COR-L47 (cell line): Measurements from ENCODE around the gene PPIP5K2.

Source experiments
- DNase-seq: peaks from one replicate; lab custom pipeline; 2025; lab: John Stamatoyannopoulos, UW

PPIP5K2 gene

DNA sequence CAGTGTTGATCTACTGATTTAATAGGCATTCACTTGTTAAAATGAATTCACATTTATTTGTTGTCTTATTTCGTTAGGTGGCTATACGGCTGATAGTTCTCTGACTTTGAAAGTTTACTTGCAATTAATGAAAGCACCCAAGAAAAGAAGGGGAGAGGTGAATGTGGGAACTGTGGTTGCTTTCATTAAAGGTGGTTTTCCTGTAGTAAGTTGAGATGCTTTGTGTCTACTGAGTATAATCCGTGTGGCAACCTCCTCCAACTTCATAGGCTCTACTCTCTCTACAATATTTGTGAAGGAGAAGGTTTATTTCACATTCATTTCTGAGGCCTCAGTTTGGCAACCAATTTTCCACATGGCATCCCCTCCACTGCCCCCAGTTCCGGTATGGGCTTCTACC is 125.7 kb downstream of the PPIP5K2 start:
- DNase-seq, result no peak

DNA sequence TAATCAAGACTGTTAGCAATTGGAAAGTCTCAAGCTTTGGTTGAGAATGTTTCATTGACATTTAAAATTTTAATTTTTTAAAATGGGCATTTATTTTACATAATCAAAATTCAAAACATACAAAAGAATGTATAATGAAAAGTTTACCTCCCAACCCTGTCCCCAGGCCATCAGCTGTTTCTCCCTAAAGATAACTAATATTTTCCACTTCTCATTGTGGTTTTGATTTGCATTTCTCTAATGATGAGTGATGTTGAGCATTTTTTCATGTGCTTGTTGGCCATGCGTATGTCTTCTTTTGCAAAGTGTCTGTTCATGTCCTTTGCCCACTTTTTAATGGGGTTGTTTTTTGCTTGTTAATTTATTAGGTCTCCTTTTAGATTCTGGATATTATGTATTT is 127.0 kb downstream of the PPIP5K2 start:
- no peak for DNase-seq

DNA sequence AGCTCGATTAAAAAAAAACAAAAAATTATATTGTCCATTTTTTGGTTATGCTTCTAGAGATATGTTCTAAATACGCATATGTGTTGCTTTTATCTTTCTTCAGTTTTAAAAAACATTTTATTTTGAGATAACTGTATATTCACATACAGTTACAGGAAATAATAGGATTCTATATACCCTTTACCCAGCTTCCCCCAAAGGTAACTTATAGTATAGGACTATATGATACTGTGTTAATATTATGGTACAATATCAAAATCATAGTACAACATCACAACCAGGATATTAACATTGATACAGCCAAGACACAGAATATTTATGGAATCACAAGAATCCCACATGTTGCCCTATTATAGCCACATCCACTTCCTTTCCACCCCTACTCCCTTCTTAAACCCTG is 129.0 kb downstream of the PPIP5K2 start:
- no peak for DNase-seq

DNA sequence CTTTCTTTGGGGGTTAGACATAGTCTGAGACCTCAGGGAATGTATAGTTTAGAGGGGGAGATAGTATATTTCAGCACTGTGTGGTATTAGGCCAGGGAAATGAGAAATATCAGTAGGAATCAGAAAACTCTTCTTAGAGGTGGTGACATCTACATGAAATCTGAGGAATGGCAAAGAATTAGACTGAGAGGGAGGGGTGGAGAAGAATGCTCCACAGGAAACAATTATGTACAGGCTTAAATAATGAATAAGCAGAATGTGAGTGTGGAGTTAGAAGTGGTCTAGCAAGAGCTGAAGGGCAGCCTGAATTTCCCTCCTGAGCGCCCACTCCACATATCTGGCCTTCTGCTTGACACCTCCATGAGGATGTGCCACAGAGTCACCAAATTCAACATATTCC is 134.8 kb downstream of the PPIP5K2 start:
- no peak for DNase-seq

DNA sequence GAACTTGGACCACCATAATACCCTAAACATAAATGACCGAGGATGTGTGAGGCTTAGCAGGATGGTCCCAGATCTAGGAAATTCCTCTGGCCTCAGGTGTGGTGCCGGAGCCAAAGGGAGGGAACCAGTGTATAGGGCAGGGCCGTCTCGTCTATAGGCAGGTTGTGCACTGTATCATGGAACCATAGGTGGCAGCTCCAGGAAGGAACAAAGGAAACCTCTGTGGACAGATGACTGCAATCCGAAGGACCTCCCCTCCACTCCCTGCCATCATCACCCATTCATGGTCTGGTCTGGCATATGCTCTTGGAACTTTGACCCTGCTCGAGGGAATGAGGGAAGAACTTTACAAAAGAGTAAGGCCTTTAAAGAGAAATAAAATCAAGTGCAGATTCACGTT is 135.6 kb downstream of the PPIP5K2 start:
- no peak for DNase-seq

DNA sequence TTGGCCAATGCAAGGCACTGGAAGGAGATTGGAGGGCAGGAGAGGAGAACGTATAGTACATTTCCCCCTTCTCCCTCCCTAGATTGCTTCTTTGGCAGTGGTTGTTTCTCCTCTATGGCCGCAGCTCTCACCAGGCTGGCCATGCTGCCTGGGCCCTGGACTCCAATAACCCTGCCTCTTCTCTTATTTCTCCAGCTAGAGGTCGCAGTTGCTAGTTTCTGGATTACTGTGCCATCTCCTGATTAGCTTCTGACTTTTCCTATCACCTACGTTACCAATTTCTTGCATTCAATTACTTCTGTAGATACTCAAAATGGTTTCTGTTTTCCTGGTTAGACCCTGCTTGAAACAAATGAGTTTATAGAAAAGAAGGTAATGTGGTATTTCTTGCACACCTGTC is 136.1 kb downstream of the PPIP5K2 start:
- DNase-seq, result no peak

DNA sequence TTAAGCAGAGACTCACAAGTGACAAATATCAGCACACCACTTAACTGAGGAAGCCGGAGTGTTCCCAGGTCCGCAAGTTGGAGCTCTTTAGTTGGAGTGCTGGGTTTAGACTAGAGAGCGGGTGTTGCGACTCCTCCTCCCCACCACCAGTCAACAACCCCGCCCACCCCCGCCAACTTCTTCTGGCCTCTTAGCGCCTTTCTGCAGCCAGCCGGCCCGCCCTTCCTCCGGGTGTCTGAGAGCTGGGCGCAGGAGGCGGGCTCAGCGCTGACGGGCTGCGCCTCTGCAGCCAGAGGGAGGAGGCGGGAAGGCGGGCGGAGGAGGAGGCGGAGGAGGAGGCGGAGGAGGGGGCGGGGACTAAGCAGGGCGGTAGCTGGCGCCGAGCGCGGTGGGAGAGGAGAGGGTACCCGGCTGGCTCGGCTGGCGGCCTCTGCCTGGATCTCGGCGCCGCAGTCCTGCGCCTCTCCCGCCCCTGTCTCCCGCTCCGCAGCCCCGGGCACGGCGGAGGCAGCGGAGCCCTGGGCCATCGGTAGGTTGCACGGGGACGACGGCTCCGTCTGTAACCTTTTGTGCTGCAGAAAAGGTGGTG is 138.4 kb downstream of the PPIP5K2 start, which contains the start of gene MACIR:
MACIR (plus strand) TSS at position 396 of the 589 bp plus-strand sequence. CDS start 17,157 bp downstream, outside the sequence.
- DNase-seq, result peak; percentile 97

DNA sequence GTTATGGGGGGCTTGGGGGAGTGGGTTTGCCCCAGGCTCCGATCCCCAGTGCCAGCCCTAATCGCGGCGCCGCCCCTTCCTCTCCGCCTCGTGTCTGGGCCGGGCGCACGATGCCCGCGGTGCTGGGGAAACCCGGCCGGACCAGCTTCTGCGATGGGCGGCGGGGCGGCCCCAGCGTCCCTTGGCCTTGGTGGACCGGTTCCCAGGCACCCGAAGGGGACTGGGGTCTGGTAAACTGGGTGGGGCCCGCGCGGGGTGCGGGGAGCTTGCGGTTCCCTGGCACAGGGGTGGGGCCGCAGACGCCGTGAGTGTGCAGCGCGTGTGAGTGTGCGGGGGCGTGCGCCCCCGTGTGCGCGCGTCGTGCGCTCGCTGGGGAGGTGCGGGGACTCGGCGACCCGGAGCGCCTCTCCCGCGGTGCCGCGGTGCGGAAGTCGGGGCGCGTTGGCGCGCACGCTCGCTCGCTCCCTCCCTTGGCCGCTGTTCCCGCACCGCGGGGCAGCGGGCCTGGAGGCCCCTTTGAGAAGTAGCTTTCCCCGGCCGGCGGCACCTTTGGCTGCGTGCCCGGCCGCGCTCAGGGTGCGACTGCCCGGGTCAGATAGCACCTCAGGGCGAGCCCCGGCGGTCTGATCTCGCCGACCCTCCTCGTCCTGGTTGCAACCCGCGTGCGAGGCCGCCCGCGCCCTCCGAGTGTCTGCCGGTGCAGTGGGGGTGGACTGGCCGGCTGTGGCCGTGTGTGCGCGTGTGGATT is 139.0 kb downstream of the PPIP5K2 start:
- DNase-seq, result peak; percentile 80

DNA sequence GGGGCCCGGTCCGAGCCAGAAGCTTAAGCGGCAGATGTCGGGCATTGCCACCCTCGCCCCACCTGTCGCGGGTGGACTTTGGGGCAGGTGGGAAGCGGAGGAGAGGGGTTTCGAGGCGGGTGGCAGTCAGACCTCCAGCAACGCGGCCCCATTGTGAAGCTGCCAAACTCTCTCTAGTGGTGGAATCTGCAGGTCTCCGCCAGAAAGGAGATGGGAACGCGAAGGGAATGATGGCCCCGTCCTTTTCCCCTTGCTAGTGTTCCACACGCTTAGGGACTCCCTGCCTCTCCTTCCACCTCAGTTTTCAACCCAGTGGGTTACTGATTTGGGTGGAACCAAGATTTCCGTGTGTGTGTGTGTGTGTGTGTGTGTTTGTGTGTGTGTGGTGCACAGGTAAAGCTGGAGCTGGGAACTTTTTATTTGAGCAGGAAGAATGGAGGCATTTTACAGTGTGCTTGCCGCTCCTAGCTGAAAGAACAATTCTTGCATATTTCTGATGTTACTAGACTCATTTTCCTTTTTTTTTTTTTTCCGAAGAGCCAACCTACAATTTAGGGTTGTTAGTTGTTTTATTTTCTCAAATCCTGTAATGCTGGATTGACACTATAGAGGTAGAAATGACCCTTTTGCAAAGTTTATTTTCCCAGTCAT is 139.7 kb downstream of the PPIP5K2 start:
- no peak for DNase-seq

DNA sequence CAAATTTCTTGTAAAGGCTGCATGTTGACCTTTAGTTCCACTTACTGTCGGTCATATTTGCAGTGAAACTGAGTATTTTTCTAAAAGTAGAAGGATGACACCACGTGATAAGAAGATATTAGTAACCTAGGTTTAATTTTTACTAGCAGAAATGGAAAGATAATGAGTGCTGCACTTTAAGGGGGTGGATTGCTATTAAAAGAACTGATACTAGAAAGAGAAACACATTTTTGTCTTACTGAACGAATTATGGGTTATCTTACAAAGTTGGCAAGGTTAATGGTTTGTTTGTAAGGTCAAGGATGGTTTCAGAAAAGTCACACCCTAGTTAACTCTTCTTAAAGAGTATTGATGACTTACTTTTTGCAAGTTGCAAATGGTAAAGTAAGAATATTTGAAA is 140.8 kb downstream of the PPIP5K2 start:
- DNase-seq, result no peak
